MCF 10A (cell line): Measurements from ENCODE around the gene GFRA1. TPM values are rescaled to one million over a fixed set of nuclear protein-coding genes. Genes with fewer than 3 reads are reported as not detected.

Experiments
- BruUV-seq: library from RNA; stranded (reverse); fragments of 400-500 nt; replicated peaks from 2 replicates; lab custom pipeline; 2021; lab: Mats Ljungman, UMichigan
- CTCF ChIA-PET: fragments of 300-600 bp; sonication (Branson Sonifier 250); formaldehyde crosslinking; extraction: SDS; loops from one replicate; lab custom pipeline; 2021; ENCODE audit warnings: antibody characterized with exemption, inconsistent platforms; lab: Yijun Ruan, JAX
- POLR2A ChIA-PET: fragments of 300-600, 350-650 bp; sonication (Branson Sonifier 250); formaldehyde crosslinking; extraction: SDS; loops from one replicate; lab custom pipeline; 2020; ENCODE audit warnings: antibody characterized with exemption, inconsistent platforms; lab: Yijun Ruan, JAX
- DNase-seq: peaks from one replicate; pipeline ENCODE4 v3.0.0-alpha.2; 2018; ENCODE audit not compliant: unreplicated experiment
- H3K27ac Mint-ChIP-seq: one replicate; pipeline ENCODE4 v1.8.0; 2022; ENCODE audit warnings: mild to moderate bottlenecking, low read depth, mixed read lengths; ENCODE audit not compliant: unreplicated experiment
- H3K27me3 Mint-ChIP-seq: one replicate; pipeline ENCODE4 v1.8.0; 2022; ENCODE audit warnings: mixed read lengths; ENCODE audit not compliant: insufficient read depth, unreplicated experiment
- H3K36me3 Mint-ChIP-seq: one replicate; pipeline ENCODE4 v1.8.0; 2022; ENCODE audit warnings: mild to moderate bottlenecking, moderate library complexity, mixed read lengths; ENCODE audit not compliant: insufficient read depth, unreplicated experiment
- H3K4me1 Mint-ChIP-seq: one replicate; pipeline ENCODE4 v1.8.0; 2022; ENCODE audit warnings: mixed read lengths; ENCODE audit not compliant: insufficient read depth, unreplicated experiment
- H3K4me3 Mint-ChIP-seq: one replicate; pipeline ENCODE4 v1.8.0; 2022; ENCODE audit warnings: mild to moderate bottlenecking, moderate library complexity, mixed read lengths; ENCODE audit not compliant: unreplicated experiment
- H3K9me3 Mint-ChIP-seq: one replicate; pipeline ENCODE4 v1.8.0; 2022; ENCODE audit warnings: mixed read lengths; ENCODE audit not compliant: unreplicated experiment
- CTCF ChIP-seq: fragments of 200-600 bp; IDR thresholded peaks from one replicate; pipeline ENCODE4 v1.8.0; 2022; ENCODE audit warnings: antibody characterized with exemption, mild to moderate bottlenecking; ENCODE audit not compliant: unreplicated experiment
- intact Hi-C: fragments of 100-400 bp; cut with micrococcal nuclease; formaldehyde crosslinking; loops from 2 replicates; pipeline ENCODE4 v1.14.1; 2022
- total RNA-seq: library from RNA; stranded (reverse); gene quantifications from 2 replicates; pipeline ENCODE4 v1.2.3, GENCODE V29; 2022

The GFRA1 gene
- total RNA-seq, 1 experiment from 2014 or later: not detected

- no peak for TF ChIP-seq CTCF
- DNase-seq: no peak
- Mint-ChIP-seq H3K9me3 (no peaks in the 10 kb centered on the region), H3K27ac (no peak overlapping the region), H3K4me1 (no peaks in the 10 kb centered on the region), H3K27me3 (peaks cover 83% of the 10 kb centered on the region), H3K4me3 (no peak overlapping the region), H3K36me3 (no peaks in the 10 kb centered on the region)
- BruUV-seq: no TSS peak
- POLR2A ChIA-PET: no interaction called here
- CTCF ChIA-PET: no interaction called here
- intact Hi-C loops: no loop called here
These were observed 174.5 kb downstream of the GFRA1 start for GRCh38 chr10:116098411-116099022.

DNA sequence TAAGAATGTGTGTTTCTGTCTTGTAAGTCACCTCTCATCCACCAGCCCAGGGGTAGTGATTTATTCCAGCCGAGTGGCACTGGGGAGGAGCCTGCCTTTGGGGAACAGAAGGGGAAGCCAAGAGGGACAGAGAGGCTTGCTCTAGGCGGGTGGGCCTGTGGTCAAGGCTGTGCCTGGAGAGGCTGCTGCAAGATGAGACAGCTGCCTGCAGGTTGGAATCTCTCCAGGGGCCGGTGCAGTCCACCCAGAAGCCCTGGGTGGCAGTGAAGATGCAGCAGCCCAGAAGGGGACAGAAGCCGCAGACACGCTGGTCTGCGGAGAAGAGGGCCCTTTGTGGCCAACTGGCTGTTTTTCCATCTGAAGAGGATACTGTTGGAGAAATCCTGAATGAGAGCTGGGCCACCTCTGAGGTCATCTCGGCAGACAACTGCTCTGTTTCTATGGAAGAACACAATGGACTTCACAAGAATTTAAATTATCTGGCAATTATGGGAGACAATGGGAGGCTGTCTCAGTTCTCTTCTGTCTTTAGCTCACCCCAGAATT, 175.7 kb downstream of the GFRA1 start:
- no peak for TF ChIP-seq CTCF
- Mint-ChIP-seq H3K4me3 (no peak overlapping the region), H3K27ac (no peak overlapping the region), H3K9me3 (no peaks in the 10 kb centered on the region), H3K27me3 (peaks cover 71% of the 10 kb centered on the region), H3K4me1 (no peaks in the 10 kb centered on the region), H3K36me3 (no peaks in the 10 kb centered on the region)
- no peak for DNase-seq
- intact Hi-C loops: no loop called here
- no TSS peak for BruUV-seq
- ChIA-PET CTCF (no interaction called here), POLR2A (no interaction called here)

GRCh38 chr10:116096526-116096925, 176.5 kb downstream of the GFRA1 start:
- H3K27ac Mint-ChIP-seq: no peak overlapping the region
- peaks cover 63% of the 10 kb centered on the region for H3K27me3 Mint-ChIP-seq
- no peaks in the 10 kb centered on the region for H3K9me3 Mint-ChIP-seq
- TF ChIP-seq CTCF: no peak
- ChIA-PET POLR2A (no interaction called here), CTCF (no interaction called here)
- H3K36me3 Mint-ChIP-seq: no peaks in the 10 kb centered on the region
- intact Hi-C loops: no loop called here
- no peak for DNase-seq
- no TSS peak for BruUV-seq
- H3K4me1 Mint-ChIP-seq: no peaks in the 10 kb centered on the region
- no peak overlapping the region for H3K4me3 Mint-ChIP-seq

DNA sequence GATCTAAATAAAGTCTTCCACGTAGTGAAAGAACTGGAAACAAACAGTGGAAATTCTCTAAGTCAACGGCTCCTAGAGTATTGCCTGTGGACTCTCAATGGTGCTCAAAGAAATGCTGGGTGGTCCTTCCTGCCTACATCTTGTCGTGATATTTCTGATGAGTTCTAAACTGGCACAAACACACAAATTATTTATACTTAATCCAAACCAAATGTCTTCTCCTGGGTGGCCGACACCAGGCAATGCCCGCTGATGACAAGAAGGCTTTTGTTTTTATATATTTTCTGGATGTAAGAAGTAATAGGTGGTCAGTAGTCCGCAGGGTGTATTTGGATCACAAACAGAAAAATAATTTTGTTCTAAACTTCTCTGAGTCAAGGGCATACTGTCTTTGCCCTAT, 178.7 kb downstream of the GFRA1 start:
- no peaks in the 10 kb centered on the region for H3K36me3 Mint-ChIP-seq
- H3K27ac Mint-ChIP-seq: no peak overlapping the region
- DNase-seq: no peak
- H3K4me1 Mint-ChIP-seq: no peaks in the 10 kb centered on the region
- TF ChIP-seq CTCF: no peak
- no peaks in the 10 kb centered on the region for H3K9me3 Mint-ChIP-seq
- H3K4me3 Mint-ChIP-seq: no peak overlapping the region
- CTCF ChIA-PET: no interaction called here
- POLR2A ChIA-PET: no interaction called here
- peaks cover 41% of the 10 kb centered on the region for H3K27me3 Mint-ChIP-seq
- intact Hi-C loops: no loop called here
- no TSS peak for BruUV-seq
